K562 (cell line): Measurements from ENCODE around the gene HDAC1. TPM values are rescaled to one million over a fixed set of nuclear protein-coding genes. Genes with fewer than 3 reads are reported as not detected.
A peak's percentile ranks its signal among the peaks of the same experiment; 100 is the strongest.

ENCODE experiments used
- ATAC-seq: fragments of 200-7000 bp; cut with Tn5 transposase; 3 replicates; pipeline ENCODE4 v1.9.1; 2020; ENCODE audit warnings: moderate library complexity
- BruUV-seq: library from RNA; stranded (reverse); fragments of 400-500 nt; replicated peaks from 2 replicates; lab custom pipeline; 2021; lab: Mats Ljungman, UMichigan
- CTCF ChIA-PET: fragments of 300-600 bp; formaldehyde crosslinking; extraction: SDS; loops from one replicate; lab custom pipeline; 2021; ENCODE audit warnings: low intra/inter-chr PET ratio; lab: Yijun Ruan, JAX
- POLR2A ChIA-PET: fragments of 300-600, 350-650 bp; sonication (Branson Sonifier 250); formaldehyde crosslinking; extraction: SDS; loops from one replicate; lab custom pipeline; 2021; ENCODE audit warnings: antibody characterized with exemption, inconsistent platforms; lab: Yijun Ruan, JAX
- DNase-seq, 4 experiments: peaks; one replicate each; pipeline versions ENCODE4 v3.0.0 to v3.0.0-alpha.2; 2011 to 2018; ENCODE audit warnings: low spot score in 3 of 4, mixed read lengths in 3 of 4; ENCODE audit errors: extremely low read depth in 1 of 4
- FAIRE-seq: peaks from 2 replicates; lab custom pipeline; 2011; peaks lifted over from hg19 to GRCh38; lab: Jason Lieb, UNC
- H2AFZ ChIP-seq: 2 replicates; pipeline ENCODE4 v1.6.0; 2011; ENCODE audit warnings: low read depth, low read length, control low read depth, inconsistent platforms
- H3K27ac ChIP-seq: fragments of 200-600 bp; 3 replicates; pipeline ENCODE4 v1.8.0; 2011; ENCODE audit warnings: low read depth, mild to moderate bottlenecking, control low read depth, inconsistent platforms, low read length, moderate library complexity, mixed read lengths; ENCODE audit errors: extremely low read depth
- H3K27me3 ChIP-seq, 2 experiments: fragments of 300-600 bp in 1 of 2; 2 replicates in 1 of 2; 3 replicates in 1 of 2; pipeline versions ENCODE4 v1.6.0 to v1.8.0; 2011; ENCODE audit warnings: inconsistent platforms in 2 of 2, low read length in 2 of 2, mild to moderate bottlenecking in 1 of 2, mixed read lengths in 1 of 2, moderate library complexity in 1 of 2; ENCODE audit not compliant: control insufficient read depth in 2 of 2, insufficient read depth in 2 of 2
- H3K36me3 ChIP-seq: fragments of 300-600 bp; 3 replicates; pipeline ENCODE4 v1.8.0; 2011; ENCODE audit warnings: mild to moderate bottlenecking, low read length, inconsistent platforms; ENCODE audit not compliant: control insufficient read depth, insufficient read depth
- H3K4me1 ChIP-seq, 2 experiments: fragments of 200-600 bp in 1 of 2; replicated peaks in 1 of 2; 2 replicates in 1 of 2; 3 replicates in 1 of 2; pipeline versions ENCODE4 v1.5.1 to v1.8.0; 2011; ENCODE audit warnings: inconsistent platforms in 2 of 2, low read length in 2 of 2, mild to moderate bottlenecking in 1 of 2, mixed read lengths in 1 of 2, moderate library complexity in 1 of 2; ENCODE audit not compliant: control insufficient read depth in 2 of 2, insufficient read depth in 2 of 2
- H3K4me2 ChIP-seq: 2 replicates; pipeline ENCODE4 v1.6.1; 2011; ENCODE audit warnings: low read length, control low read depth, inconsistent platforms, mixed read lengths; ENCODE audit not compliant: insufficient read depth
- H3K4me3 ChIP-seq: fragments of 200-600 bp; sonication (generic), shearing (Covaris generic); 2 replicates; pipeline ENCODE4 v1.5.1; 2016; ENCODE audit warnings: control low read depth, inconsistent platforms
- H3K79me2 ChIP-seq: fragments of 200-600 bp; 3 replicates; pipeline ENCODE4 v1.8.0; 2011; ENCODE audit warnings: low read length, inconsistent platforms; ENCODE audit not compliant: control insufficient read depth, insufficient read depth
- H3K9ac ChIP-seq, 2 experiments: 2 replicates each; pipeline versions ENCODE4 v1.6.0 to v1.6.1; 2011; ENCODE audit warnings: low read depth in 2 of 2, low read length in 2 of 2, control low read depth in 1 of 2, inconsistent platforms in 1 of 2, mild to moderate bottlenecking in 1 of 2, mixed read lengths in 1 of 2; ENCODE audit not compliant: insufficient read depth in 1 of 2
- H3K9me1 ChIP-seq: one replicate; pipeline ENCODE4 v1.6.0; 2011; ENCODE audit warnings: inconsistent platforms, mild to moderate bottlenecking, low read length, moderate library complexity; ENCODE audit not compliant: control insufficient read depth, insufficient read depth
- H3K9me3 ChIP-seq: replicated peaks from 2 replicates; pipeline ENCODE4 v1.5.1; 2011; ENCODE audit warnings: low read depth, low read length, inconsistent platforms; ENCODE audit not compliant: control insufficient read depth, insufficient read depth
- H4K20me1 ChIP-seq: replicated peaks from 2 replicates; pipeline ENCODE4 v1.6.1; 2011; ENCODE audit warnings: low read length, inconsistent platforms, mixed read lengths; ENCODE audit not compliant: control insufficient read depth, insufficient read depth
- CREB1 ChIP-seq, 2 experiments: sonication (generic) in 1 of 2; formaldehyde crosslinking in 1 of 2; IDR thresholded peaks; 2 replicates each; pipeline versions ENCODE4 v1.6.1 to v1.8.0; 2012 to 2022; ENCODE audit warnings: inconsistent platforms in 1 of 2, mild to moderate bottlenecking in 1 of 2, missing genetic modification reagents in 1 of 2, moderate library complexity in 1 of 2
- HNRNPUL1 ChIP-seq: fragments of 200-400 bp; formaldehyde crosslinking; IDR thresholded peaks from 2 replicates; pipeline ENCODE4 v1.6.1; 2017; ENCODE audit warnings: low read length
- MYBL2 ChIP-seq, 2 experiments: fragments of 450-650 bp in 1 of 2; sonication (generic) in 1 of 2; formaldehyde crosslinking in 1 of 2; IDR thresholded peaks; 2 replicates each; pipeline versions ENCODE4 v1.6.1 to v1.8.1; 2017 to 2022; ENCODE audit warnings: borderline replicate concordance in 1 of 2, inconsistent platforms in 1 of 2, low read depth in 1 of 2, mild to moderate bottlenecking in 1 of 2, missing genetic modification reagents in 1 of 2, moderate library complexity in 1 of 2
- POLR2G ChIP-seq: fragments of 200-400 bp; formaldehyde crosslinking; IDR thresholded peaks from 2 replicates; pipeline ENCODE4 v1.6.1; 2017; ENCODE audit warnings: low read depth, mild to moderate bottlenecking, antibody characterized with exemption, low read length, moderate library complexity
- SIRT6 ChIP-seq: IDR thresholded peaks from one replicate; pipeline ENCODE4 v1.6.1; 2012; ENCODE audit warnings: low read depth, mild to moderate bottlenecking, control low read depth, inconsistent platforms, low read length, moderate library complexity
- SNRNP70 ChIP-seq: fragments of 200-400 bp; formaldehyde crosslinking; optimal IDR thresholded peaks from 2 replicates; pipeline ENCODE3; 2017; ENCODE audit warnings: low read depth, low read length
- ZNF134 ChIP-seq: fragments of 250-450 bp; sonication (Bioruptor Pico); conservative IDR thresholded peaks from 2 replicates; pipeline ENCODE4 v1.4.0; 2020
- WGBS: fragments of 100-300 bp; shearing (Covaris generic); methylation state at CpG from one replicate; pipeline ENCODE4 v1.1.6; 2016; ENCODE audit warnings: low coverage, mixed read lengths; ENCODE audit not compliant: insufficient coverage; ENCODE audit errors: missing lambda C conversion rate; 5-methylcytosine and 5-hydroxymethylcytosine counted together
- in situ Hi-C: fragments of 300-500 bp; cut with MboI; formaldehyde crosslinking; loops from 4 replicates; pipeline ENCODE4 v1.15.0; 2018; ENCODE audit warnings: inconsistent platforms, mixed read lengths
- intact Hi-C: fragments of 100-400 bp; cut with micrococcal nuclease; formaldehyde crosslinking; loops from 2 replicates; pipeline ENCODE4 v1.14.2; 2022
- polyA plus RNA-seq, 8 experiments: library from polyadenylated mRNA; depleted of rRNA in 4 of 8; stranded (reverse) in 5 of 8; unstranded in 3 of 8; fragments of >200 nt; fragmentation: Nextera tagmentation in 2 of 8; fragmentation: Illumina TruSeq in 1 of 8; extraction: Ambion mirVana in 2 of 8; extraction: Trizol in 1 of 8; gene quantifications; 2 replicates each; pipeline versions ENCODE4 v1.2.1 to v1.2.3, GENCODE V29; 2011 to 2014; ENCODE audit warnings: inconsistent platforms in 1 of 8, missing spikeins in 1 of 8
- total RNA-seq, 7 experiments: library from RNA; depleted of rRNA in 6 of 7; stranded (reverse); fragments of >200 nt in 6 of 7; fragmentation: Illumina TruSeq in 2 of 7; extraction: Trizol in 2 of 7; gene quantifications; 2 replicates each; pipeline versions ENCODE4 v1.2.1 to v1.2.3, GENCODE V29; 2011 to 2021; ENCODE audit warnings: low replicate concordance in 1 of 7
- TF ChIP-seq, protein P1 (sequence below), 2 experiments: fragments of 450-650 bp in 1 of 2; sonication (generic) in 1 of 2; formaldehyde crosslinking in 1 of 2; IDR thresholded peaks; 2 replicates each; pipeline versions ENCODE4 v1.7.1 to v1.9.0; 2016 to 2022; ENCODE audit warnings: inconsistent platforms in 1 of 2, mild to moderate bottlenecking in 1 of 2, missing genetic modification reagents in 1 of 2

Gene HDAC1
- total and polyA plus RNA-seq, 9 of the 15 experiments (the other 6 are each of a cell fraction or from before 2014, with no cell fraction given), result 169 to 384 (median 193) TPM

DNA sequence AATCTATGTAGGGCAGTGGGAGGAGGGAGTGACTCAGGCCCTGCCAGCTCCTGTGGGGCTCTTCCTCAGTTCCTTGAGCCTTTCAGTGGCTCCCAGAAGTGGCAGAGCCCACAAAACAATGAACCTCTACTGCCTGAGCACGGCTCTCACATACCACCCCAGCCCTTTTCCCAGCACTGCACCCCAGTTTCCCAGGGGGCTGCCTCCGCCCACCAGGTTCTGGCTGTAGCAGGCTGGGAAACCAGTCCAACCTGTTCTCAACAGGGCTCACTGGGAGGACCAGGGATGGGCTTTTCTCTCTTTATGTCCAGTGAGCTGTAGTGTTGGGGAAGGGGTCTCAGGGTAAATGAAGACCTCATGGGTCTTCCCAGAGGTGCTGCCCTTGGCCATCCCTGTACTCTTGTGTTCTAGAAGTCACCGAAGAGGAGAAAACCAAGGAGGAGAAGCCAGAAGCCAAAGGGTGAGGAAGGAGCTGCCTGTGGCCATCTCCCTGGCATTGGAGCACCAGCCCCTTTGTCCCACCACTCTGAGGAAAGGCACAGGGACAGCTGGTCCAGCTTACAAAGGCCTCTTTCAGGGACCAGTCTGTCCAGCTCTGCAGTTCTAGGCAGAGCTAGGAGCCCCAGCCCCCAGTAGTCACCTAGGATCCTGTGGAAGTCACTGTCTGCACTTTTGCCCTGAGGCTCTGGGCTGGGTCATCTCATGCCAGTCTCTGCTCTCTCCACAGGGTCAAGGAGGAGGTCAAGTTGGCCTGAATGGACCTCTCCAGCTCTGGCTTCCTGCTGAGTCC, 40.6 kb downstream of the HDAC1 start:
- H3K27me3 ChIP-seq, result no peaks in the 10 kb centered on the region
- no peak overlapping the region for H3K4me3 ChIP-seq
- peaks cover 17% of the 10 kb centered on the region; the same call in 1 of the 2 replicates for H4K20me1 ChIP-seq
- DNase-seq (no peak), FAIRE-seq (no peak), ATAC-seq (0 out of 3 replicates have a peak, but pooled peaks have one; percentile 0)
- H3K9me3 ChIP-seq, result no peaks in the 10 kb centered on the region
- POLR2A ChIA-PET, result interaction anchor here (0.6 to 5.9 kb wide), 23 partner anchors 9 to 188 kb away, joined by 3 to 75 read pairs (median 4); partner anchors contain the start of genes BSDC1, CCDC28B and HDAC1
- in situ Hi-C loops, result no loop called here
- CTCF ChIA-PET, result no interaction called here
- BruUV-seq, result no TSS peak
- H3K4me1 ChIP-seq, result peaks cover 20 to 31% of the 10 kb centered on the region in 2 experiments
- peaks cover 27% of the 10 kb centered on the region for H3K79me2 ChIP-seq
- H2AFZ ChIP-seq, result no peak overlapping the region
- peaks cover 6% of the 10 kb centered on the region for H3K9me1 ChIP-seq
- peak overlapping the region in 1 of 2 experiments; percentile 53; a peak in 2 of 4 replicates for H3K9ac ChIP-seq
- H3K36me3 ChIP-seq, result peaks cover 74% of the 10 kb centered on the region
- intact Hi-C loops, result no loop called here
- WGBS, result 95% methylated on average over 2 of the region's 3 CpGs
- H3K4me2 ChIP-seq, result no peak overlapping the region
- no peak overlapping the region for H3K27ac ChIP-seq
- peak; percentile 9; the same call in 1 of the 2 replicates for TF ChIP-seq HNRNPUL1
- TF ChIP-seq, protein P1, sequence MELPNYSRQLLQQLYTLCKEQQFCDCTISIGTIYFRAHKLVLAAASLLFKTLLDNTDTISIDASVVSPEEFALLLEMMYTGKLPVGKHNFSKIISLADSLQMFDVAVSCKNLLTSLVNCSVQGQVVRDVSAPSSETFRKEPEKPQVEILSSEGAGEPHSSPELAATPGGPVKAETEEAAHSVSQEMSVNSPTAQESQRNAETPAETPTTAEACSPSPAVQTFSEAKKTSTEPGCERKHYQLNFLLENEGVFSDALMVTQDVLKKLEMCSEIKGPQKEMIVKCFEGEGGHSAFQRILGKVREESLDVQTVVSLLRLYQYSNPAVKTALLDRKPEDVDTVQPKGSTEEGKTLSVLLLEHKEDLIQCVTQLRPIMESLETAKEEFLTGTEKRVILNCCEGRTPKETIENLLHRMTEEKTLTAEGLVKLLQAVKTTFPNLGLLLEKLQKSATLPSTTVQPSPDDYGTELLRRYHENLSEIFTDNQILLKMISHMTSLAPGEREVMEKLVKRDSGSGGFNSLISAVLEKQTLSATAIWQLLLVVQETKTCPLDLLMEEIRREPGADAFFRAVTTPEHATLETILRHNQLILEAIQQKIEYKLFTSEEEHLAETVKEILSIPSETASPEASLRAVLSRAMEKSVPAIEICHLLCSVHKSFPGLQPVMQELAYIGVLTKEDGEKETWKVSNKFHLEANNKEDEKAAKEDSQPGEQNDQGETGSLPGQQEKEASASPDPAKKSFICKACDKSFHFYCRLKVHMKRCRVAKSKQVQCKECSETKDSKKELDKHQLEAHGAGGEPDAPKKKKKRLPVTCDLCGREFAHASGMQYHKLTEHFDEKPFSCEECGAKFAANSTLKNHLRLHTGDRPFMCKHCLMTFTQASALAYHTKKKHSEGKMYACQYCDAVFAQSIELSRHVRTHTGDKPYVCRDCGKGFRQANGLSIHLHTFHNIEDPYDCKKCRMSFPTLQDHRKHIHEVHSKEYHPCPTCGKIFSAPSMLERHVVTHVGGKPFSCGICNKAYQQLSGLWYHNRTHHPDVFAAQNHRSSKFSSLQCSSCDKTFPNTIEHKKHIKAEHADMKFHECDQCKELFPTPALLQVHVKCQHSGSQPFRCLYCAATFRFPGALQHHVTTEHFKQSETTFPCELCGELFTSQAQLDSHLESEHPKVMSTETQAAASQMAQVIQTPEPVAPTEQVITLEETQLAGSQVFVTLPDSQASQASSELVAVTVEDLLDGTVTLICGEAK (IDR thresholded peaks at IDR 0.05), result no peak
- TF ChIP-seq, protein P1 (CRISPR knock-in tag; IDR thresholded peaks at IDR 0.05), result no peak
- TF ChIP-seq SIRT6, result peak; percentile 81
- no peak for TF ChIP-seq ZNF134
- TF ChIP-seq CREB1 (IDR thresholded peaks at IDR 0.05), result no peak
- TF ChIP-seq CREB1 (CRISPR knock-in tag; IDR thresholded peaks at IDR 0.05), result no peak
- TF ChIP-seq SNRNP70, result no peak
- TF ChIP-seq MYBL2 (IDR thresholded peaks at IDR 0.05; ENCODE audit: low read depth), result no peak
- no peak for TF ChIP-seq MYBL2 (CRISPR knock-in tag; IDR thresholded peaks at IDR 0.05; ENCODE audit: borderline replicate concordance)
- TF ChIP-seq POLR2G, result peak; percentile 43; the same call in 1 of the 2 replicates
